Osteoblast (primary cell): ENCODE data around the gene GPR132. TPM values are rescaled to one million over a fixed set of nuclear protein-coding genes. Genes with fewer than 3 reads are reported as not detected.
A peak's percentile ranks its signal among the peaks of the same experiment; 100 is the strongest.

ENCODE experiments used
- DNase-seq: peaks from one replicate; pipeline ENCODE4 v3.0.0; 2011; ENCODE audit warnings: low spot score, mixed read lengths; ENCODE audit not compliant: insufficient read length; ENCODE audit errors: missing footprints
- H2AFZ ChIP-seq: 2 replicates; pipeline ENCODE4 v1.6.0; 2011; ENCODE audit warnings: mild to moderate bottlenecking, low read length
- H3K27ac ChIP-seq: 2 replicates; pipeline ENCODE4 v1.5.1; 2011; ENCODE audit warnings: mild to moderate bottlenecking, low read depth, low read length, moderate library complexity
- H3K27me3 ChIP-seq: 2 replicates; pipeline ENCODE4 v1.6.0; 2012; ENCODE audit warnings: mild to moderate bottlenecking, control low read depth, inconsistent platforms, low read length, moderate library complexity; ENCODE audit not compliant: insufficient read depth
- H3K36me3 ChIP-seq: 2 replicates; pipeline ENCODE4 v1.5.1; 2011; ENCODE audit warnings: mild to moderate bottlenecking, low read length, control low read depth, moderate library complexity; ENCODE audit not compliant: insufficient read depth
- H3K4me1 ChIP-seq: 2 replicates; pipeline ENCODE4 v1.5.1; 2011; ENCODE audit warnings: mild to moderate bottlenecking, low read length, control low read depth, moderate library complexity; ENCODE audit not compliant: insufficient read depth
- H3K4me2 ChIP-seq: 2 replicates; pipeline ENCODE4 v1.6.0; 2011; ENCODE audit warnings: mild to moderate bottlenecking, low read length; ENCODE audit not compliant: insufficient read depth
- H3K4me3 ChIP-seq: fragments of 200-600 bp; sonication (generic); 3 replicates; pipeline ENCODE4 v1.5.1; 2012; ENCODE audit warnings: mild to moderate bottlenecking, low read length, inconsistent platforms; ENCODE audit not compliant: insufficient read depth
- H3K79me2 ChIP-seq: 2 replicates; pipeline ENCODE4 v1.6.0; 2012; ENCODE audit warnings: mild to moderate bottlenecking, low read length, control low read depth, inconsistent platforms; ENCODE audit not compliant: insufficient read depth
- H3K9me3 ChIP-seq: 2 replicates; pipeline ENCODE4 v1.5.1; 2011; ENCODE audit warnings: low read depth, low read length, control low read depth
- H4K20me1 ChIP-seq: 2 replicates; pipeline ENCODE4 v1.6.0; 2012; ENCODE audit warnings: mild to moderate bottlenecking, low read length, control low read depth; ENCODE audit not compliant: insufficient read depth
- CTCF ChIP-seq: IDR thresholded peaks from 2 replicates; pipeline ENCODE4 v1.5.1; 2011; ENCODE audit warnings: mild to moderate bottlenecking, low read depth, low read length, moderate library complexity; ENCODE audit errors: extremely low read depth
- total RNA-seq: library from RNA; depleted of rRNA; stranded (reverse); fragments of >200 nt; gene quantifications from 2 replicates; pipeline ENCODE4 v1.2.3, GENCODE V29; 2012

The GPR132 gene
- total RNA-seq, 1 donor = under 0.01 TPM

- no peak for DNase-seq
- no peaks in the 10 kb centered on the region for H3K9me3 ChIP-seq
- TF ChIP-seq CTCF = no peak
- no peaks in the 10 kb centered on the region for H3K79me2 ChIP-seq
- no peaks in the 10 kb centered on the region for H3K36me3 ChIP-seq
- H3K27ac ChIP-seq = no peak overlapping the region
- H2AFZ ChIP-seq = no peak overlapping the region
- H3K4me3 ChIP-seq = no peak overlapping the region
- H4K20me1 ChIP-seq = no peaks in the 10 kb centered on the region
- H3K27me3 ChIP-seq = peaks cover 42% of the 10 kb centered on the region
- no peaks in the 10 kb centered on the region for H3K4me1 ChIP-seq
- no peak overlapping the region for H3K4me2 ChIP-seq
Observed at GRCh38 chr14:105107351-105107750, 42.1 kb upstream of the GPR132 start.

- DNase-seq = no peak
- no peak for TF ChIP-seq CTCF
- Histone ChIP-seq H3K27me3 (peaks cover 42% of the 10 kb centered on the region), H3K9me3 (no peaks in the 10 kb centered on the region), H3K4me2 (no peak overlapping the region), H3K36me3 (no peaks in the 10 kb centered on the region), H4K20me1 (no peaks in the 10 kb centered on the region), H3K27ac (no peak overlapping the region), H3K79me2 (no peaks in the 10 kb centered on the region), H3K4me3 (no peak overlapping the region), H3K4me1 (no peaks in the 10 kb centered on the region), H2AFZ (no peak overlapping the region)
Observed at GRCh38 chr14:105105158-105105557, 39.9 kb upstream of the GPR132 start.

GRCh38 chr14:105102893-105103292, 37.7 kb upstream of the GPR132 start:
- no peak for TF ChIP-seq CTCF
- Histone ChIP-seq H3K27ac (no peak overlapping the region), H2AFZ (no peak overlapping the region), H3K4me3 (no peak overlapping the region), H3K27me3 (peaks cover 37% of the 10 kb centered on the region), H3K9me3 (no peaks in the 10 kb centered on the region), H4K20me1 (no peaks in the 10 kb centered on the region), H3K36me3 (no peaks in the 10 kb centered on the region), H3K4me2 (no peak overlapping the region), H3K4me1 (no peaks in the 10 kb centered on the region), H3K79me2 (no peaks in the 10 kb centered on the region)
- no peak for DNase-seq

GRCh38 chr14:105102361-105102870, 37.2 kb upstream of the GPR132 start:
- peak; percentile 43 for DNase-seq
- no peaks in the 10 kb centered on the region for H3K36me3 ChIP-seq
- H3K79me2 ChIP-seq = no peaks in the 10 kb centered on the region
- no peaks in the 10 kb centered on the region for H3K9me3 ChIP-seq
- H3K4me2 ChIP-seq = no peak overlapping the region
- no peak overlapping the region for H3K4me3 ChIP-seq
- TF ChIP-seq CTCF = no peak
- no peak overlapping the region for H2AFZ ChIP-seq
- no peaks in the 10 kb centered on the region for H4K20me1 ChIP-seq
- H3K4me1 ChIP-seq = no peaks in the 10 kb centered on the region
- peaks cover 37% of the 10 kb centered on the region for H3K27me3 ChIP-seq
- no peak overlapping the region for H3K27ac ChIP-seq
